GM23338 (cell line): ENCODE measurements around the gene MXRA8. TPM values are rescaled to one million over a fixed set of nuclear protein-coding genes. Genes with fewer than 3 reads are reported as not detected.

Source experiments
- ATAC-seq: fragments of 200-7000 bp; cut with Tn5 transposase; 3 replicates; pipeline ENCODE4 v1.9.1; 2020
- DNase-seq: peaks from one replicate; pipeline ENCODE4 v3.0.0-alpha.2; 2015; ENCODE audit warnings: low spot score
- H2AFZ ChIP-seq: fragments of 200-600 bp; sonication (generic); 2 replicates; pipeline ENCODE4 v1.8.0; 2016; ENCODE audit warnings: antibody characterized with exemption, mild to moderate bottlenecking, moderate library complexity
- H3F3A ChIP-seq: fragments of 200-600 bp; sonication (generic); replicated peaks from 2 replicates; pipeline ENCODE4 v1.8.0; 2017; ENCODE audit warnings: antibody characterized with exemption, mixed run types, low read depth
- H3K27ac ChIP-seq: fragments of 200-600 bp; sonication (generic); 2 replicates; pipeline ENCODE4 v1.6.1; 2016; ENCODE audit warnings: low read depth
- H3K27me3 ChIP-seq: fragments of 200-600 bp; sonication (generic); 2 replicates; pipeline ENCODE4 v1.8.0; 2016; ENCODE audit warnings: mild to moderate bottlenecking, mixed run types, moderate library complexity; ENCODE audit not compliant: insufficient read depth
- H3K36me3 ChIP-seq: fragments of 200-600 bp; sonication (generic); 2 replicates; pipeline ENCODE4 v1.8.0; 2016; ENCODE audit warnings: mild to moderate bottlenecking; ENCODE audit not compliant: insufficient read depth
- H3K4me1 ChIP-seq: fragments of 200-600 bp; sonication (generic); 2 replicates; pipeline ENCODE4 v1.8.0; 2016; ENCODE audit warnings: mild to moderate bottlenecking, moderate library complexity; ENCODE audit not compliant: insufficient read depth
- H3K4me2 ChIP-seq: fragments of 200-600 bp; sonication (generic); 2 replicates; pipeline ENCODE4 v1.7.1; 2017; ENCODE audit warnings: mixed run types
- H3K4me3 ChIP-seq: fragments of 200-600 bp; sonication (generic); 2 replicates; pipeline ENCODE4 v1.6.1; 2016; ENCODE audit warnings: mixed run types
- H3K79me2 ChIP-seq: fragments of 200-600 bp; sonication (generic); replicated peaks from 2 replicates; pipeline ENCODE4 v1.8.0; 2017; ENCODE audit warnings: mild to moderate bottlenecking; ENCODE audit not compliant: insufficient read depth
- H3K9me2 ChIP-seq: fragments of 200-600 bp; sonication (generic); 2 replicates; pipeline ENCODE4 v1.8.0; 2017; ENCODE audit not compliant: insufficient read depth
- H4K20me1 ChIP-seq: fragments of 200-600 bp; sonication (generic); replicated peaks from 2 replicates; pipeline ENCODE4 v1.8.0; 2017; ENCODE audit warnings: mild to moderate bottlenecking; ENCODE audit not compliant: insufficient read depth
- H3K27ac Mint-ChIP-seq: 2 replicates; pipeline ENCODE4 v1.8.0; 2020; ENCODE audit warnings: inconsistent platforms, mild to moderate bottlenecking, moderate library complexity, mixed read lengths
- H3K27me3 Mint-ChIP-seq: 3 replicates; pipeline ENCODE4 v1.8.0; 2022; ENCODE audit warnings: low read depth, mild to moderate bottlenecking, moderate library complexity, mixed read lengths, inconsistent platforms; ENCODE audit not compliant: insufficient read depth, poor library complexity
- H3K36me3 Mint-ChIP-seq: 3 replicates; pipeline ENCODE4 v1.8.0; 2021; ENCODE audit warnings: low read depth, mild to moderate bottlenecking, inconsistent platforms, moderate library complexity, mixed read lengths
- H3K4me1 Mint-ChIP-seq: 3 replicates; pipeline ENCODE4 v1.8.0; 2020; ENCODE audit warnings: mild to moderate bottlenecking, inconsistent platforms, mixed read lengths
- H3K4me3 Mint-ChIP-seq: 3 replicates; pipeline ENCODE4 v1.8.0; 2021; ENCODE audit warnings: moderate library complexity, mild to moderate bottlenecking, inconsistent platforms, mixed read lengths
- H3K9me3 Mint-ChIP-seq: 3 replicates; pipeline ENCODE4 v1.8.0; 2020; ENCODE audit warnings: moderate library complexity, mild to moderate bottlenecking, inconsistent platforms, mixed read lengths
- CREB1 ChIP-seq: fragments of 250-450 bp; sonication (Bioruptor Pico); IDR thresholded peaks from 2 replicates; pipeline ENCODE4 v1.5.0; 2020; ENCODE audit warnings: low read depth, mild to moderate bottlenecking, moderate library complexity
- CTCF ChIP-seq, 2 experiments: fragments of 200-600 bp in 1 of 2; sonication (generic) in 1 of 2; conservative IDR thresholded peaks; 2 replicates each; pipeline versions ENCODE4 v1.5.1 to v1.6.1; 2016 to 2017; ENCODE audit warnings: antibody characterized with exemption in 2 of 2, low read depth in 2 of 2, mild to moderate bottlenecking in 2 of 2, moderate library complexity in 1 of 2
- ETS1 ChIP-seq: IDR thresholded peaks from 2 replicates; pipeline ENCODE4 v1.6.1; 2016; ENCODE audit warnings: antibody characterized with exemption
- EZH2 ChIP-seq: fragments of 200-600 bp; sonication (generic); IDR thresholded peaks from one replicate; pipeline ENCODE4 v1.8.0; 2017; ENCODE audit warnings: antibody characterized with exemption, mild to moderate bottlenecking, low read depth; ENCODE audit not compliant: unreplicated experiment
- EZH2phosphoT487 ChIP-seq: fragments of 200-600 bp; sonication (generic); IDR thresholded peaks from one replicate; pipeline ENCODE4 v1.8.1; 2018; ENCODE audit warnings: antibody characterized with exemption; ENCODE audit not compliant: unreplicated experiment
- JUNB ChIP-seq: IDR thresholded peaks from one replicate; pipeline ENCODE4 v1.6.1; 2016; ENCODE audit warnings: antibody characterized with exemption; ENCODE audit not compliant: unreplicated experiment
- NANOG ChIP-seq: IDR thresholded peaks from 2 replicates; pipeline ENCODE4 v1.6.1; 2016; ENCODE audit warnings: antibody characterized with exemption, borderline replicate concordance
- POLR2AphosphoS5 ChIP-seq: IDR thresholded peaks from 2 replicates; pipeline ENCODE4 v1.6.1; 2016; ENCODE audit warnings: antibody characterized with exemption, low read depth
- REST ChIP-seq: IDR thresholded peaks from one replicate; pipeline ENCODE4 v1.6.1; 2018; ENCODE audit warnings: antibody characterized with exemption; ENCODE audit not compliant: unreplicated experiment
- STAT1 ChIP-seq: IDR thresholded peaks from one replicate; pipeline ENCODE4 v1.6.1; 2016; ENCODE audit warnings: antibody characterized with exemption; ENCODE audit not compliant: unreplicated experiment
- ZNF114 ChIP-seq: fragments of 250-450 bp; sonication (Bioruptor Pico); IDR thresholded peaks from 2 replicates; pipeline ENCODE4 v1.5.0; 2020; ENCODE audit warnings: mild to moderate bottlenecking, moderate library complexity
- ZNF331 ChIP-seq: fragments of 250-450 bp; sonication (Bioruptor Pico); IDR thresholded peaks from 2 replicates; pipeline ENCODE4 v1.5.0; 2020; ENCODE audit warnings: low read depth, mild to moderate bottlenecking, moderate library complexity
- ZNF462 ChIP-seq: fragments of 250-450 bp; sonication (Bioruptor Pico); IDR thresholded peaks from 2 replicates; pipeline ENCODE4 v1.5.0; 2020; ENCODE audit warnings: mild to moderate bottlenecking, moderate library complexity
- polyA plus RNA-seq: library from polyadenylated mRNA; unstranded; fragments of >200 nt; fragmentation: Nextera tagmentation; extraction: Ambion mirVana; gene quantifications from 2 replicates; pipeline ENCODE4 v1.2.1, GENCODE V29; 2016
- total RNA-seq: library from RNA; depleted of rRNA; stranded (reverse); fragments of >200 nt; shearing (Covaris generic); gene quantifications from 2 replicates; pipeline ENCODE4 v1.2.3, GENCODE V29; 2014

Gene MXRA8
- total and polyA plus RNA-seq, 2 experiments from 2014 or later = 9.1 to 17.2 TPM

- Histone ChIP-seq H2AFZ (no peak overlapping the region), H3K36me3 (peaks cover 8% of the 10 kb centered on the region; the same call in 1 of the 2 replicates), H3K27me3 (no peaks in the 10 kb centered on the region), H4K20me1 (peaks cover 13% of the 10 kb centered on the region; the same call in 1 of the 2 replicates), H3K9me2 (no peaks in the 10 kb centered on the region), H3K4me3 (no peak overlapping the region), H3K27ac (no peak overlapping the region), H3K4me2 (no peak overlapping the region), H3K4me1 (peaks cover 4% of the 10 kb centered on the region; the same call in 1 of the 2 replicates), H3F3A (peaks cover 19% of the 10 kb centered on the region), H3K79me2 (peaks cover 9% of the 10 kb centered on the region; the same call in 1 of the 2 replicates)
- DNase-seq (no peak), ATAC-seq (no peak)
- H3K36me3 Mint-ChIP-seq = peaks cover 36% of the 10 kb centered on the region
- no peak overlapping the region for H3K4me3 Mint-ChIP-seq
- peaks cover 27% of the 10 kb centered on the region for H3K27me3 Mint-ChIP-seq
- no peaks in the 10 kb centered on the region; the same call in 2 of the 3 replicates for H3K9me3 Mint-ChIP-seq
- peaks cover 21% of the 10 kb centered on the region for H3K4me1 Mint-ChIP-seq
- no peak for TF ChIP-seq NANOG
- no peak for TF ChIP-seq REST
- TF ChIP-seq JUNB = no peak
- no peak for TF ChIP-seq EZH2
- no peak for TF ChIP-seq STAT1
- TF ChIP-seq CTCF (conservative IDR thresholded peaks at IDR 0.05; ENCODE audit: low read depth in 2 of 2) = no peak
- no peak for TF ChIP-seq CREB1 (CRISPR knock-in tag)
- no peak for TF ChIP-seq POLR2AphosphoS5
- no peak for TF ChIP-seq ZNF114 (CRISPR knock-in tag)
- TF ChIP-seq ZNF331 (CRISPR knock-in tag) = no peak
- TF ChIP-seq ETS1 = no peak
- no peak for TF ChIP-seq EZH2phosphoT487
- TF ChIP-seq ZNF462 (CRISPR knock-in tag) = no peak
- H3K27ac Mint-ChIP-seq = no peak overlapping the region
Observed at GRCh38 chr1:1311107-1312104, 46.9 kb downstream of the MXRA8 start.
